HCT116 (cell line): ENCODE data around the gene ASMTL. TPM values are rescaled to one million over a fixed set of nuclear protein-coding genes. Genes with fewer than 3 reads are reported as not detected.

ENCODE experiments used
- ATAC-seq: fragments of 200-7000 bp; cut with Tn5 transposase; 2 replicates; pipeline ENCODE4 v1.9.1; 2020; ENCODE audit warnings: mild to moderate bottlenecking, moderate library complexity
- BruUV-seq: library from RNA; stranded (reverse); fragments of 400-500 nt; replicated peaks from 2 replicates; lab custom pipeline; 2021; lab: Mats Ljungman, UMichigan
- CTCF ChIA-PET: fragments of 300-600 bp; sonication (Branson Sonifier 250); formaldehyde crosslinking; loops from one replicate; lab custom pipeline; 2021; ENCODE audit warnings: antibody characterized with exemption; lab: Charles Lee
- POLR2A ChIA-PET: fragments of 300-600, 350-600 bp; sonication (Branson Sonifier 250); formaldehyde crosslinking; loops from one replicate; lab custom pipeline; 2021; ENCODE audit warnings: antibody characterized with exemption; lab: Charles Lee
- RAD21 ChIA-PET, 2 experiments: fragments of 300-600 bp; sonication (Branson Sonifier 250); formaldehyde crosslinking; loops; one replicate each; lab custom pipeline; 2023; ENCODE audit warnings: low total read pairs in 2 of 2; ENCODE audit not compliant: uncharacterized antibody in 2 of 2, unreplicated experiment in 2 of 2, low non-redundant PET in 1 of 2; lab: Charles Lee
- DNase-seq: peaks from one replicate; pipeline ENCODE4 v3.0.0-alpha.2; 2010; ENCODE audit warnings: low read depth, low spot score
- H2AFZ ChIP-seq: fragments of 200-600 bp; shearing (Covaris generic), sonication (generic); 2 replicates; pipeline ENCODE4 v1.6.1; 2017; ENCODE audit warnings: low read depth, mixed run types, mixed read lengths, antibody characterized with exemption, low read length; ENCODE audit not compliant: poor library complexity, severe bottlenecking
- H3K27ac ChIP-seq: 2 replicates; pipeline ENCODE4 v1.5.1; 2012; ENCODE audit warnings: low read depth, low read length
- H3K27me3 ChIP-seq: fragments of 200-600 bp; sonication (generic); 2 replicates; pipeline ENCODE4 v1.6.1; 2016; ENCODE audit warnings: mixed run types, low read length, mixed read lengths; ENCODE audit not compliant: insufficient read depth
- H3K36me3 ChIP-seq, 2 experiments: fragments of 200-500 bp in 1 of 2; fragments of 200-600 bp in 1 of 2; sonication (Bioruptor generic) in 1 of 2; sonication (generic) in 1 of 2; 2 replicates each; pipeline versions ENCODE4 v1.5.1 to v1.6.1; 2014 to 2016; ENCODE audit warnings: low read length in 2 of 2, inconsistent platforms in 1 of 2, mixed read lengths in 1 of 2, mixed run types in 1 of 2; ENCODE audit not compliant: insufficient read depth in 2 of 2, control insufficient read depth in 1 of 2
- H3K4me1 ChIP-seq, 2 experiments: fragments of 200-600 bp in 1 of 2; sonication (generic) in 1 of 2; 2 replicates each; pipeline versions ENCODE4 v1.5.1 to v1.6.1; 2012 to 2017; ENCODE audit warnings: low read length in 2 of 2, inconsistent platforms in 1 of 2, mild to moderate bottlenecking in 1 of 2, mixed read lengths in 1 of 2, mixed run types in 1 of 2, moderate library complexity in 1 of 2; ENCODE audit not compliant: insufficient read depth in 2 of 2, control insufficient read depth in 1 of 2
- H3K4me2 ChIP-seq: fragments of 200-600 bp; sonication (generic); 2 replicates; pipeline ENCODE4 v1.6.1; 2017; ENCODE audit warnings: mixed run types, low read length, mixed read lengths
- H3K4me3 ChIP-seq, 2 experiments: fragments of 200-600 bp in 1 of 2; sonication (generic) in 1 of 2; replicated peaks in 1 of 2; 2 replicates each; pipeline ENCODE4 v1.5.1; 2011 to 2016; ENCODE audit warnings: low read length in 2 of 2, control low read depth in 1 of 2, low read depth in 1 of 2, mild to moderate bottlenecking in 1 of 2, mixed read lengths in 1 of 2, mixed run types in 1 of 2
- H3K79me2 ChIP-seq: fragments of 200-600 bp; sonication (generic); 2 replicates; pipeline ENCODE4 v1.6.1; 2017; ENCODE audit warnings: mild to moderate bottlenecking, mixed run types, low read length, moderate library complexity, mixed read lengths; ENCODE audit not compliant: insufficient read depth
- H3K9ac ChIP-seq: fragments of 200-600 bp; sonication (generic); 2 replicates; pipeline ENCODE4 v1.6.1; 2016; ENCODE audit warnings: low read length, mixed read lengths
- H3K9me2 ChIP-seq: fragments of 200-600 bp; sonication (generic), shearing (Covaris generic); 2 replicates; pipeline ENCODE4 v1.6.1; 2017; ENCODE audit warnings: mixed run types, mild to moderate bottlenecking, moderate library complexity; ENCODE audit not compliant: insufficient read depth
- H3K9me3 ChIP-seq, 2 experiments: fragments of 200-500 bp in 1 of 2; fragments of 200-600 bp in 1 of 2; sonication (Bioruptor generic) in 1 of 2; sonication (generic) in 1 of 2; 2 replicates each; pipeline ENCODE4 v1.6.1; 2014 to 2017; ENCODE audit warnings: low read length in 2 of 2, mixed read lengths in 2 of 2, inconsistent platforms in 1 of 2, low read depth in 1 of 2, mild to moderate bottlenecking in 1 of 2, mixed run types in 1 of 2, moderate library complexity in 1 of 2; ENCODE audit not compliant: control insufficient read depth in 1 of 2, insufficient read depth in 1 of 2
- H4K20me1 ChIP-seq: fragments of 200-600 bp; sonication (generic), shearing (Covaris generic); 2 replicates; pipeline ENCODE4 v1.6.1; 2017; ENCODE audit warnings: mixed run types, mild to moderate bottlenecking, moderate library complexity; ENCODE audit not compliant: insufficient read depth
- CEBPB ChIP-seq: IDR thresholded peaks from 2 replicates; pipeline ENCODE4 v1.6.1; 2012; ENCODE audit warnings: low read depth
- EGR1 ChIP-seq: IDR thresholded peaks from 2 replicates; pipeline ENCODE4 v1.6.1; 2012; ENCODE audit warnings: low read depth
- ELF1 ChIP-seq: IDR thresholded peaks from 2 replicates; pipeline ENCODE4 v1.6.1; 2012; ENCODE audit warnings: low read depth, borderline replicate concordance
- EZH2 ChIP-seq: fragments of 200-600 bp; sonication (generic); IDR thresholded peaks from 2 replicates; pipeline ENCODE4 v1.6.1; 2017; ENCODE audit warnings: antibody characterized with exemption, mixed run types
- EZH2phosphoT487 ChIP-seq: fragments of 200-600 bp; IDR thresholded peaks from 2 replicates; pipeline ENCODE4 v1.6.1; 2018; ENCODE audit warnings: antibody characterized with exemption, borderline replicate concordance
- FOSL1 ChIP-seq: IDR thresholded peaks from 2 replicates; pipeline ENCODE4 v1.6.1; 2012; ENCODE audit warnings: low read depth
- POLR2A ChIP-seq: IDR thresholded peaks from 2 replicates; pipeline ENCODE4 v1.7.0; 2011; ENCODE audit warnings: borderline replicate concordance; ENCODE audit not compliant: insufficient read depth, insufficient read length; ENCODE audit errors: extremely low read depth
- RAD21 ChIP-seq: IDR thresholded peaks from 2 replicates; pipeline ENCODE4 v1.6.1; 2012; ENCODE audit warnings: low read depth, mild to moderate bottlenecking
- SIN3A ChIP-seq: IDR thresholded peaks from 2 replicates; pipeline ENCODE4 v1.6.1; 2012; ENCODE audit warnings: low read depth
- SP1 ChIP-seq: IDR thresholded peaks from 2 replicates; pipeline ENCODE4 v1.6.1; 2012; ENCODE audit warnings: low read depth
- TCF7L2 ChIP-seq: IDR thresholded peaks from 2 replicates; pipeline ENCODE4 v1.7.0; 2011; ENCODE audit warnings: borderline replicate concordance, inconsistent platforms; ENCODE audit not compliant: insufficient read depth, insufficient read length; ENCODE audit errors: extremely low read depth
- YY1 ChIP-seq: IDR thresholded peaks from 2 replicates; pipeline ENCODE4 v1.6.1; 2011; ENCODE audit warnings: low read length, low read depth, moderate library complexity, mild to moderate bottlenecking; ENCODE audit not compliant: insufficient replicate concordance; ENCODE audit errors: extremely low read depth
- ZFX ChIP-seq: fragments of 450-650 bp; IDR thresholded peaks from 2 replicates; pipeline ENCODE4 v1.6.1; 2017
- ZNF274 ChIP-seq: fragments of 200-500 bp; sonication (Bioruptor generic); IDR thresholded peaks from 2 replicates; pipeline ENCODE4 v1.6.1; 2014; ENCODE audit warnings: mild to moderate bottlenecking, low read depth, low read length, inconsistent platforms
- intact Hi-C: fragments of 100-400 bp; cut with micrococcal nuclease; formaldehyde crosslinking; loops from 2 replicates; pipeline ENCODE4 v1.10.0; 2022
- total RNA-seq: library from RNA; stranded (reverse); gene quantifications from one replicate; pipeline ENCODE4 v1.2.1, GENCODE V29; 2021; ENCODE audit not compliant: unreplicated experiment
- TF ChIP-seq, protein P1 (sequence below): IDR thresholded peaks from 2 replicates; pipeline ENCODE4 v1.6.1; 2012
- TF ChIP-seq, protein P2 (sequence below), 3 experiments: fragments of 200-600 bp in 1 of 3; sonication (generic) in 1 of 3; IDR thresholded peaks in 2 of 3; conservative IDR thresholded peaks in 1 of 3; 2 replicates each; pipeline ENCODE4 v1.5.1; 2012 to 2017; ENCODE audit warnings: low read depth in 2 of 3, low read length in 2 of 3, antibody characterized with exemption in 1 of 3, borderline replicate concordance in 1 of 3, control low read depth in 1 of 3, mild to moderate bottlenecking in 1 of 3, mixed read lengths in 1 of 3, mixed run types in 1 of 3, moderate library complexity in 1 of 3; ENCODE audit not compliant: insufficient read depth in 1 of 3
- TF ChIP-seq, protein P3 (sequence below): IDR thresholded peaks from 2 replicates; pipeline ENCODE4 v1.6.1; 2012; ENCODE audit warnings: low read depth
- TF ChIP-seq, protein P4 (sequence below): IDR thresholded peaks from 2 replicates; pipeline ENCODE4 v1.6.1; 2012

Gene ASMTL
- total RNA-seq, 1 experiment from 2014 or later = 59.6 TPM

DNA sequence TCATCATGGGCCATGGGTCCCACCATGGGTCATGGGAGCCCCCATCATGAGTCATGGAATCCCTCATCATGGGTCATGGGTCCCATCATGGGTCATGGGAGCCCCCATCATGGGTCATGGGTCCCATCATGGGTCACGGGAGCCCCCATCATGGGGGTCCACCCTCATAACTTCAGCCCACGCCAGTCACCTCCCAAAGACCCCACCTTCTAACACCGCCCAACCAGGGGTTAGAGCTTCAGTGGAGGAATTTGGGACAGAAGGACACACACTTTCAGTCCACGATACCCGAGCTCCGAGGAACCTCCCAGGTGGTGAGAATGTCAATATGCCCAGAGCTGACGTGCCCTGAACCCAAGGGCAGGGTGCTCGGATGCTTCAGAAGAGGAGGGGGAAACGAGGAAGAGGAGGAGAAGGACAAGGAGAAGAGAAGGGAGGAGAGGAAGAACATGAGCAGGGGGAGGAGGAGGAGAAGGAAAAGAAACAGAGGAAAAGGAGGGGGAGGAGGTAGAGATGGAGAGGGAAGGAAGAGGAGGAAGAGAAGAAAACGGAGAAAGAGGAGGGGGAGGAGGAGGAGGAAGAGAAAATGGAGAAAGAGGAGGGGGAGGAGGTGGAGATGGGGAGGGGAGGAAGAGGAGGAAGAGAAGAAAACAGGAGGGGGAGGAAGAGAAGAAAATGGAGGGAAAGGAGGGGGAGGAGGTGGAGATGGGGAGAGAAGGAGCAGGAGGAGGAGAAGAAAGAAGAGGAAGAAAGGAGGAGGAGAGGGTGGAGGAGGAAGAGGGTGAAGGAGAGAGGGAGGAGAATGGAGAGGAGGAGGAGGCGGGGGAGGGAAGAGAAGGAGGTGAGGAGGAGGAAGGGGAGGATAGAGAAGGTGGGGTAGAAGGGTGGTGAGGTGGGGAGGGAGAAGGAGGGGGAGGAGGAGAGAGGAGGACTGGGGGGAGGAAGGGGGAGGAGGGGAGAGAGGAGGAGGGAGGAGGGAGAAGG lies 98.4 kb downstream of the ASMTL start:
- H3K9ac ChIP-seq = no peak overlapping the region
- intact Hi-C loops = no loop called here
- no peaks in the 10 kb centered on the region for H4K20me1 ChIP-seq
- H3K4me2 ChIP-seq = no peak overlapping the region
- no peak overlapping the region for H3K4me3 ChIP-seq
- no peak overlapping the region for H2AFZ ChIP-seq
- ATAC-seq (peak; percentile 22; the same call in 1 of the 2 replicates), DNase-seq (no peak)
- ChIA-PET RAD21 (no interaction called here), CTCF (no interaction called here), POLR2A (no interaction called here)
- H3K36me3 ChIP-seq = no peaks in the 10 kb centered on the region
- H3K27ac ChIP-seq = no peak overlapping the region
- TF ChIP-seq CEBPB (no peak), POLR2A (no peak), ELF1 (no peak), EZH2 (no peak), ZNF274 (no peak), EZH2phosphoT487 (no peak), FOSL1 (no peak), TCF7L2 (no peak), YY1 (no peak), SIN3A (no peak), EGR1 (no peak), ZFX (no peak), SP1 (no peak), RAD21 (no peak)
- TF ChIP-seq, protein P1, sequence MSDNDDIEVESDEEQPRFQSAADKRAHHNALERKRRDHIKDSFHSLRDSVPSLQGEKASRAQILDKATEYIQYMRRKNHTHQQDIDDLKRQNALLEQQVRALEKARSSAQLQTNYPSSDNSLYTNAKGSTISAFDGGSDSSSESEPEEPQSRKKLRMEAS = no peak
- TF ChIP-seq, protein P2, sequence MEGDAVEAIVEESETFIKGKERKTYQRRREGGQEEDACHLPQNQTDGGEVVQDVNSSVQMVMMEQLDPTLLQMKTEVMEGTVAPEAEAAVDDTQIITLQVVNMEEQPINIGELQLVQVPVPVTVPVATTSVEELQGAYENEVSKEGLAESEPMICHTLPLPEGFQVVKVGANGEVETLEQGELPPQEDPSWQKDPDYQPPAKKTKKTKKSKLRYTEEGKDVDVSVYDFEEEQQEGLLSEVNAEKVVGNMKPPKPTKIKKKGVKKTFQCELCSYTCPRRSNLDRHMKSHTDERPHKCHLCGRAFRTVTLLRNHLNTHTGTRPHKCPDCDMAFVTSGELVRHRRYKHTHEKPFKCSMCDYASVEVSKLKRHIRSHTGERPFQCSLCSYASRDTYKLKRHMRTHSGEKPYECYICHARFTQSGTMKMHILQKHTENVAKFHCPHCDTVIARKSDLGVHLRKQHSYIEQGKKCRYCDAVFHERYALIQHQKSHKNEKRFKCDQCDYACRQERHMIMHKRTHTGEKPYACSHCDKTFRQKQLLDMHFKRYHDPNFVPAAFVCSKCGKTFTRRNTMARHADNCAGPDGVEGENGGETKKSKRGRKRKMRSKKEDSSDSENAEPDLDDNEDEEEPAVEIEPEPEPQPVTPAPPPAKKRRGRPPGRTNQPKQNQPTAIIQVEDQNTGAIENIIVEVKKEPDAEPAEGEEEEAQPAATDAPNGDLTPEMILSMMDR (IDR thresholded peaks at IDR 0.05 in 2 of 3, conservative IDR thresholded peaks at IDR 0.05 in 1 of 3; ENCODE audit: borderline replicate concordance in 1 of 3, insufficient read depth in 1 of 3, low read depth in 2 of 3, low read length in 2 of 3) = no peak
- TF ChIP-seq, protein P3, sequence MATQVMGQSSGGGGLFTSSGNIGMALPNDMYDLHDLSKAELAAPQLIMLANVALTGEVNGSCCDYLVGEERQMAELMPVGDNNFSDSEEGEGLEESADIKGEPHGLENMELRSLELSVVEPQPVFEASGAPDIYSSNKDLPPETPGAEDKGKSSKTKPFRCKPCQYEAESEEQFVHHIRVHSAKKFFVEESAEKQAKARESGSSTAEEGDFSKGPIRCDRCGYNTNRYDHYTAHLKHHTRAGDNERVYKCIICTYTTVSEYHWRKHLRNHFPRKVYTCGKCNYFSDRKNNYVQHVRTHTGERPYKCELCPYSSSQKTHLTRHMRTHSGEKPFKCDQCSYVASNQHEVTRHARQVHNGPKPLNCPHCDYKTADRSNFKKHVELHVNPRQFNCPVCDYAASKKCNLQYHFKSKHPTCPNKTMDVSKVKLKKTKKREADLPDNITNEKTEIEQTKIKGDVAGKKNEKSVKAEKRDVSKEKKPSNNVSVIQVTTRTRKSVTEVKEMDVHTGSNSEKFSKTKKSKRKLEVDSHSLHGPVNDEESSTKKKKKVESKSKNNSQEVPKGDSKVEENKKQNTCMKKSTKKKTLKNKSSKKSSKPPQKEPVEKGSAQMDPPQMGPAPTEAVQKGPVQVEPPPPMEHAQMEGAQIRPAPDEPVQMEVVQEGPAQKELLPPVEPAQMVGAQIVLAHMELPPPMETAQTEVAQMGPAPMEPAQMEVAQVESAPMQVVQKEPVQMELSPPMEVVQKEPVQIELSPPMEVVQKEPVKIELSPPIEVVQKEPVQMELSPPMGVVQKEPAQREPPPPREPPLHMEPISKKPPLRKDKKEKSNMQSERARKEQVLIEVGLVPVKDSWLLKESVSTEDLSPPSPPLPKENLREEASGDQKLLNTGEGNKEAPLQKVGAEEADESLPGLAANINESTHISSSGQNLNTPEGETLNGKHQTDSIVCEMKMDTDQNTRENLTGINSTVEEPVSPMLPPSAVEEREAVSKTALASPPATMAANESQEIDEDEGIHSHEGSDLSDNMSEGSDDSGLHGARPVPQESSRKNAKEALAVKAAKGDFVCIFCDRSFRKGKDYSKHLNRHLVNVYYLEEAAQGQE = no peak
- TF ChIP-seq, protein P4, sequence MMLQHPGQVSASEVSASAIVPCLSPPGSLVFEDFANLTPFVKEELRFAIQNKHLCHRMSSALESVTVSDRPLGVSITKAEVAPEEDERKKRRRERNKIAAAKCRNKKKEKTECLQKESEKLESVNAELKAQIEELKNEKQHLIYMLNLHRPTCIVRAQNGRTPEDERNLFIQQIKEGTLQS = no peak
- H3K9me2 ChIP-seq = no peaks in the 10 kb centered on the region
- no peaks in the 10 kb centered on the region for H3K4me1 ChIP-seq
- BruUV-seq = no TSS peak
- no peaks in the 10 kb centered on the region for H3K9me3 ChIP-seq
- H3K79me2 ChIP-seq = no peaks in the 10 kb centered on the region
- no peaks in the 10 kb centered on the region for H3K27me3 ChIP-seq
